ENCODE measurements around the gene SEC14L5. TPM values are rescaled to one million over a fixed set of nuclear protein-coding genes. Genes with fewer than 3 reads are reported as not detected.

Gene SEC14L5
- total and polyA plus RNA-seq, 8 donors, result 0.15 to 30.3 (median 0.38) TPM; not detected in 2

- DNase-seq, result peak; percentile 38 to 85
- Histone ChIP-seq H3K4me3 (peak overlapping the region; percentile 59 to 79 (median 68)), H3K27ac (peak overlapping the region; percentile 76 to 85 (median 79)), H3K4me1 (peaks cover 21 to 42% (median 32%) of the 10 kb centered on the region in 4 donors), H3K9me3 (no peaks in the 10 kb centered on the region), H3K27me3 (peaks cover 0 to 39% (median 14%) of the 10 kb centered on the region in 3 donors), H3K36me3 (no peaks in the 10 kb centered on the region)
- intact Hi-C loops (cut with DNase I; ENCODE audit: low total_unique reads), result loop anchor here (10.0 kb wide), 1 partner anchor 52 kb away; no protein-coding TSS in a partner anchor
- TF ChIP-seq EP300 (IDR thresholded peaks at IDR 0.05) (no peak), POLR2AphosphoS5 (IDR thresholded peaks at IDR 0.05) (no peak), POLR2A (IDR thresholded peaks at IDR 0.05) (no peak), CTCF (IDR thresholded peaks at IDR 0.05) (peak in 2 of 7 experiments; percentile 25 to 37)
- 1 to 2% (median 1%) methylated on average over 25 to 64 of the region's 64 CpGs for WGBS, 5 donors
Observed at GRCh38 chr16:4936181-4936990, 21.7 kb upstream of the SEC14L5 start.

DNA sequence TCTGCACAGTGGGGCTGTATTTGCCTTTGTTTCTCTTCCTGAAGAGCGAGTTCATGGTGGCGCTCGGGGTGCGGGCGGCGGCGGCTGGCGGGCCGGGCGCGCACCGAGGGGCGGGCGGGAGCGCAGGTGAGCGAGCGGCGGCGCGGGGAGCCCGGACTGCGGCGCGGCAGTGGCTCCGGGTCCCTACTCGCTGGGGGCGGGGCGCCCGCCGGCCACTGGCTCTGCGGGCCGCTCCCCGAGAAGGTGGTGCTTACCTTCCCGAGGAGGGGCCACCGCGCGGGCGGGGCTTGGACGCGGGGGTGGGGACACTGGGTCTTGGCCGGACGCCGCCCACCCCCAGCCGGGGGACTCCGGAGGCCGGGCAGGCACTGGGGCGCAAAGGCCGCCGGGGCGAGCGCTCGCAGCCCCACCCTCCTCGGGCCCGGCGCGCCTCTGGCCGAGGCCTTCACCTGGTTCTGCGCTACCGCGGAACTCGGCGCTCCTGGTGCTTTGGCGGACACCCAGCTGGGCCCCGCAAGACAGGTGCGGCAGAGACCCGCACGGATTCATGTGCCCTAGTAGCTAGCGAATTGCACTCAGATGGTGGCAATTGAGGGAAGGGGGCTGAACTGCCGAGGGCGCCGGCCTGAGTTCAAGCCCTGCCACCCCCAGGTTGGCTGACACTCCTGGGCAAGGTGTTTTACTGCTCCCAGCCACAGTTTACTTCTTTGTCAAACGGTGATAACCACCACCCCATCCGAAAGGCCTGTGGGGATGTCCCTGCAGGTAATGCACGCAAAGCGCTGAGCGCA is 20.9 kb upstream of the SEC14L5 start, which contains the start of gene PPL:
PPL (minus strand) TSS at position 158 of the 791 bp plus-strand sequence; CDS start at position 55, 103 bp downstream.
- peak; percentile 97 for DNase-seq
- WGBS, 5 donors, result 6 to 19% (median 7%) methylated on average over 16 to 76 of the region's 76 CpGs
- peaks cover 0 to 39% (median 14%) of the 10 kb centered on the region in 3 donors for H3K27me3 ChIP-seq
- intact Hi-C loops (cut with DNase I; ENCODE audit: low total_unique reads), result loop anchor here (10.0 kb wide), 1 partner anchor 52 kb away; no protein-coding TSS in a partner anchor
- H3K4me3 ChIP-seq, result peak within 1 kb of the TSS; percentile 59 to 79 (median 68)
- no peaks in the 10 kb centered on the region for H3K9me3 ChIP-seq
- H3K27ac ChIP-seq, result peak within 1 kb of the TSS; percentile 76 to 85 (median 79)
- no peaks in the 10 kb centered on the region for H3K36me3 ChIP-seq
- peaks cover 21 to 44% (median 33%) of the 10 kb centered on the region in 4 donors for H3K4me1 ChIP-seq
- TF ChIP-seq POLR2AphosphoS5 (IDR thresholded peaks at IDR 0.05) (peak in 2 of 3 donors; percentile 48 to 65), EP300 (IDR thresholded peaks at IDR 0.05) (no peak)

GRCh38 chr16:4937782-4938682 is 20.1 kb upstream of the SEC14L5 start:
- TF ChIP-seq CTCF (IDR thresholded peaks at IDR 0.05) (no peak), EP300 (IDR thresholded peaks at IDR 0.05) (no peak), POLR2AphosphoS5 (IDR thresholded peaks at IDR 0.05) (no peak), POLR2A (IDR thresholded peaks at IDR 0.05) (no peak)
- Histone ChIP-seq H3K4me3 (no peak overlapping the region), H3K27ac (peak overlapping the region; percentile 75 to 85 (median 79)), H3K36me3 (no peaks in the 10 kb centered on the region), H3K4me1 (peaks cover 29 to 53% (median 40%) of the 10 kb centered on the region in 4 donors), H3K9me3 (no peaks in the 10 kb centered on the region), H3K27me3 (peaks cover 0 to 39% (median 14%) of the 10 kb centered on the region in 3 donors)
- DNase-seq, result no peak
- 75 to 93% (median 79%) methylated on average over 13 to 16 of the region's 16 CpGs for WGBS, 5 donors
- intact Hi-C loops (cut with DNase I; ENCODE audit: low total_unique reads), result loop anchor here (10.0 kb wide), 1 partner anchor 53 kb away; no protein-coding TSS in a partner anchor

DNA sequence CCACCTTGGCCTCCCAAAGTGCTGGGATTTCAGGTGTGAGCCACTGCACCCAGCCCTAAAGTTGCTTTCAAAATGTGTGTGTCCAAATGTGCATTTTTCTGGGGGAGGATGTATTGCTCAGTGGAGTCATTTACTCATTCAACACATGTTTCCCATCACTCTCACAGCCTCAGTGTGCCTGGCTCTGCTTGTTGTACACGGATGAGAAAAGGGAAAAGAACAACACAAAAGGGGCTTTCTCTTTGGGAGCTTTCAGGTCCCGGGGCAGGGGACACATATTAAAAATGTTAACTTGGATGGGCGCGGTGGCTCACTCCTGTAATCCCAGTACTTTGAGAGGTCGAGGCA is 19.5 kb upstream of the SEC14L5 start:
- Histone ChIP-seq H3K27ac (peak overlapping the region in 2 of 5 donors; percentile 3 to 79), H3K4me1 (peaks cover 36 to 59% (median 47%) of the 10 kb centered on the region in 4 donors), H3K36me3 (no peaks in the 10 kb centered on the region), H3K27me3 (peaks cover 0 to 39% (median 14%) of the 10 kb centered on the region in 3 donors), H3K9me3 (no peaks in the 10 kb centered on the region), H3K4me3 (no peak overlapping the region)
- DNase-seq, result no peak
- WGBS, 5 donors, result 74 to 82% (median 80%) methylated on average over 5 of the region's 5 CpGs
- intact Hi-C loops (cut with DNase I; ENCODE audit: low total_unique reads), result loop anchor here (10.0 kb wide), 1 partner anchor 54 kb away; no protein-coding TSS in a partner anchor
- TF ChIP-seq CTCF (IDR thresholded peaks at IDR 0.05) (no peak), POLR2A (IDR thresholded peaks at IDR 0.05) (no peak), EP300 (IDR thresholded peaks at IDR 0.05) (no peak), POLR2AphosphoS5 (IDR thresholded peaks at IDR 0.05) (no peak)
